Endothelial cell of umbilical vein (primary cell): Measurements from ENCODE around the gene OLFM2. TPM values are rescaled to one million over a fixed set of nuclear protein-coding genes. Genes with fewer than 3 reads are reported as not detected.

ENCODE experiments used
- BruUV-seq: library from RNA; stranded (reverse); fragments of 400-500 nt; replicated peaks from 2 replicates; lab custom pipeline; 2021; lab: Mats Ljungman, UMichigan
- CTCF ChIA-PET: fragments of 300-600, 350-600 bp; sonication (Branson Sonifier 250); formaldehyde crosslinking; loops from one replicate; lab custom pipeline; 2021; ENCODE audit warnings: antibody characterized with exemption, inconsistent platforms; lab: Charles Lee
- POLR2A ChIA-PET: fragments of 300-600, 350-600 bp; sonication (Branson Sonifier 250); formaldehyde crosslinking; loops from one replicate; lab custom pipeline; 2021; ENCODE audit warnings: antibody characterized with exemption, inconsistent platforms; lab: Charles Lee
- DNase-seq: peaks from one replicate; pipeline ENCODE4 v3.0.0-alpha.2; 2011; ENCODE audit warnings: low read depth, low spot score
- FAIRE-seq: peaks from 2 replicates; lab custom pipeline; 2011; peaks lifted over from hg19 to GRCh38; lab: Jason Lieb, UNC
- H2AFZ ChIP-seq: 2 replicates; pipeline ENCODE4 v1.6.0; 2012; ENCODE audit warnings: low read depth, low read length, control low read depth, inconsistent platforms
- H3K27ac ChIP-seq: 2 replicates; pipeline ENCODE4 v1.5.1; 2011; ENCODE audit warnings: low read depth, mild to moderate bottlenecking, control low read depth, low read length, moderate library complexity; ENCODE audit not compliant: insufficient read depth
- H3K27me3 ChIP-seq, 2 experiments: 2 replicates each; pipeline versions ENCODE4 v1.6.0 to v1.6.1; 2011; ENCODE audit warnings: low read length in 2 of 2, mixed read lengths in 1 of 2; ENCODE audit not compliant: control insufficient read depth in 2 of 2, insufficient read depth in 2 of 2
- H3K36me3 ChIP-seq, 2 experiments: 2 replicates in 1 of 2; 3 replicates in 1 of 2; pipeline ENCODE4 v1.5.1; 2011; ENCODE audit warnings: low read length in 2 of 2, mild to moderate bottlenecking in 1 of 2, moderate library complexity in 1 of 2; ENCODE audit not compliant: control insufficient read depth in 2 of 2, insufficient read depth in 2 of 2; ENCODE audit errors: extremely low read depth in 1 of 2
- H3K4me1 ChIP-seq: 3 replicates; pipeline ENCODE4 v1.5.1; 2011; ENCODE audit warnings: mild to moderate bottlenecking, low read length; ENCODE audit not compliant: control insufficient read depth, insufficient read depth; ENCODE audit errors: extremely low read depth
- H3K4me2 ChIP-seq: 2 replicates; pipeline ENCODE4 v1.6.1; 2011; ENCODE audit warnings: low read length, control low read depth, mixed read lengths; ENCODE audit not compliant: insufficient read depth
- H3K4me3 ChIP-seq, 3 experiments: fragments of 200-600 bp in 1 of 3; sonication (generic), shearing (Covaris generic) in 1 of 3; replicated peaks in 1 of 3; 2 replicates each; pipeline ENCODE4 v1.5.1; 2011 to 2016; ENCODE audit warnings: control low read depth in 3 of 3, low read length in 3 of 3, mild to moderate bottlenecking in 2 of 3, inconsistent platforms in 1 of 3, low read depth in 1 of 3, moderate library complexity in 1 of 3; ENCODE audit not compliant: insufficient read depth in 1 of 3
- H3K79me2 ChIP-seq: 2 replicates; pipeline ENCODE4 v1.6.0; 2012; ENCODE audit warnings: low read length, inconsistent platforms; ENCODE audit not compliant: control insufficient read depth, insufficient read depth
- H3K9ac ChIP-seq: replicated peaks from 2 replicates; pipeline ENCODE3; 2011; ENCODE audit warnings: low read length, control low read depth; ENCODE audit not compliant: insufficient read depth; ENCODE audit errors: extremely low read depth
- H3K9me1 ChIP-seq: replicated peaks from 3 replicates; pipeline ENCODE4 v1.6.0; 2011; ENCODE audit warnings: mild to moderate bottlenecking, low read length; ENCODE audit not compliant: control insufficient read depth, insufficient read depth; ENCODE audit errors: extremely low read depth
- H3K9me3 ChIP-seq: replicated peaks from 2 replicates; pipeline ENCODE4 v1.5.1; 2012; ENCODE audit warnings: low read length, inconsistent platforms; ENCODE audit not compliant: control insufficient read depth, insufficient read depth
- H4K20me1 ChIP-seq: replicated peaks from 2 replicates; pipeline ENCODE3; 2011; ENCODE audit warnings: mild to moderate bottlenecking, low read length; ENCODE audit not compliant: control insufficient read depth, insufficient read depth; ENCODE audit errors: extremely low read depth
- CTCF ChIP-seq, 2 donors: IDR thresholded peaks; 1 replicate in 1 of 2; 2 replicates in 1 of 2; pipeline ENCODE4 v1.5.1; 2011; ENCODE audit warnings: low read length in 2 of 2, mild to moderate bottlenecking in 2 of 2, moderate library complexity in 2 of 2, control low read depth in 1 of 2, inconsistent platforms in 1 of 2, low read depth in 1 of 2; ENCODE audit not compliant: insufficient read depth in 1 of 2; ENCODE audit errors: extremely low read depth in 1 of 2
- EZH2 ChIP-seq: IDR thresholded peaks from 2 replicates; pipeline ENCODE4 v1.6.1; 2012; ENCODE audit warnings: borderline replicate concordance, low read depth, mild to moderate bottlenecking, moderate library complexity, low read length, inconsistent platforms; ENCODE audit not compliant: severe bottlenecking
- FOS ChIP-seq: IDR thresholded peaks from 2 replicates; pipeline ENCODE4 v1.6.1; 2011; ENCODE audit warnings: mild to moderate bottlenecking, low read length, moderate library complexity, borderline replicate concordance; ENCODE audit not compliant: insufficient read depth
- GATA2 ChIP-seq: IDR thresholded peaks from 2 replicates; pipeline ENCODE4 v1.7.0; 2011; ENCODE audit warnings: low read depth, mild to moderate bottlenecking, moderate library complexity, mixed read lengths, low read length; ENCODE audit not compliant: insufficient read length, insufficient read depth
- JUN ChIP-seq: IDR thresholded peaks from 2 replicates; pipeline ENCODE4 v1.6.1; 2011; ENCODE audit warnings: borderline replicate concordance, low read depth; ENCODE audit not compliant: insufficient read length, insufficient read depth
- MAX ChIP-seq: IDR thresholded peaks from 2 replicates; pipeline ENCODE4 v1.6.1; 2011; ENCODE audit not compliant: insufficient read depth, insufficient read length
- MYC ChIP-seq: IDR thresholded peaks from one replicate; pipeline ENCODE4 v1.6.1; 2011; ENCODE audit warnings: mild to moderate bottlenecking, low read depth, low read length
- POLR2A ChIP-seq: IDR thresholded peaks from 2 replicates; pipeline ENCODE4 v1.6.1; 2012; ENCODE audit warnings: low read depth, mild to moderate bottlenecking, control low read depth, low read length
- POLR2AphosphoS5 ChIP-seq: IDR thresholded peaks from 2 replicates; pipeline ENCODE4 v1.6.1; 2012; ENCODE audit warnings: low read depth, mild to moderate bottlenecking, control low read depth, low read length, moderate library complexity; ENCODE audit not compliant: insufficient read depth
- dilution Hi-C: fragments of 300-500 bp; cut with MboI; formaldehyde crosslinking; loops from one replicate; pipeline ENCODE4 v1.15.0; 2019; ENCODE audit warnings: low sequenced_read_pairs; ENCODE audit not compliant: extremely low pct_ligation_motif_present
- intact Hi-C: fragments of 100-400 bp; cut with micrococcal nuclease; formaldehyde crosslinking; loops from one replicate; pipeline ENCODE4 v1.10.0; 2022
- polyA plus RNA-seq, 4 experiments: library from polyadenylated mRNA; depleted of rRNA in 3 of 4; stranded (reverse) in 3 of 4; unstranded in 1 of 4; fragments of >200 nt; gene quantifications; 2 replicates each; pipeline versions ENCODE4 v1.2.1 to v1.2.3, GENCODE V29; 2011 to 2012; ENCODE audit warnings: missing spikeins in 1 of 4
- total RNA-seq: library from RNA; stranded (reverse); gene quantifications from 2 replicates; pipeline ENCODE4 v1.2.3, GENCODE V29; 2021

Gene OLFM2
- total and polyA plus RNA-seq, 2 donors (not counting 3 experiments of a cell fraction or from before 2014, with no cell fraction given): 0.91 to 1.9 TPM

- POLR2A ChIA-PET: interaction anchor here (0.7 kb wide), 1 partner anchor 184 kb away, joined by 3 read pairs; no protein-coding TSS in a partner anchor
- no peaks in the 10 kb centered on the region for H3K79me2 ChIP-seq
- H3K4me2 ChIP-seq: no peak overlapping the region
- H3K4me1 ChIP-seq: no peaks in the 10 kb centered on the region
- H3K9me1 ChIP-seq: no peaks in the 10 kb centered on the region
- FAIRE-seq (no peak), DNase-seq (no peak)
- no peak overlapping the region for H2AFZ ChIP-seq
- no peak overlapping the region for H3K9ac ChIP-seq
- no peaks in the 10 kb centered on the region for H3K36me3 ChIP-seq
- no peak overlapping the region for H3K4me3 ChIP-seq
- CTCF ChIA-PET: interaction anchor here (0.7 to 7.6 kb wide), 15 partner anchors 10 to 457 kb away, joined by 3 to 191 read pairs (median 6); partner anchors contain the start of gene MRPL4
- no peaks in the 10 kb centered on the region for H3K9me3 ChIP-seq
- peaks cover 14 to 16% of the 10 kb centered on the region in 2 experiments for H3K27me3 ChIP-seq
- intact Hi-C loops: loop anchor here (2.0 to 5.0 kb wide), 3 partner anchors 165 to 456 kb away; no protein-coding TSS in a partner anchor
- dilution Hi-C loops: no loop called here
- H3K27ac ChIP-seq: no peak overlapping the region
- BruUV-seq: no TSS peak
- H4K20me1 ChIP-seq: no peaks in the 10 kb centered on the region
- TF ChIP-seq POLR2A (no peak), MAX (no peak), POLR2AphosphoS5 (no peak), GATA2 (no peak), CTCF (IDR thresholded peaks at IDR 0.05; ENCODE audit: extremely low read depth in 1 of 2, insufficient read depth in 1 of 2, low read depth in 1 of 2, low read length in 2 of 2) (no peak), JUN (no peak), FOS (no peak), MYC (no peak), EZH2 (no peak)
These were observed 4.7 kb downstream of the OLFM2 start for GRCh38 chr19:9931629-9932028.
